ENCODE results near the gene SLC26A6. TPM values are rescaled to one million over a fixed set of nuclear protein-coding genes. Genes with fewer than 3 reads are reported as not detected.

The SLC26A6 gene
- total and polyA plus RNA-seq, 4 donors: 4.4 to 13.1 (median 6.3) TPM

DNA sequence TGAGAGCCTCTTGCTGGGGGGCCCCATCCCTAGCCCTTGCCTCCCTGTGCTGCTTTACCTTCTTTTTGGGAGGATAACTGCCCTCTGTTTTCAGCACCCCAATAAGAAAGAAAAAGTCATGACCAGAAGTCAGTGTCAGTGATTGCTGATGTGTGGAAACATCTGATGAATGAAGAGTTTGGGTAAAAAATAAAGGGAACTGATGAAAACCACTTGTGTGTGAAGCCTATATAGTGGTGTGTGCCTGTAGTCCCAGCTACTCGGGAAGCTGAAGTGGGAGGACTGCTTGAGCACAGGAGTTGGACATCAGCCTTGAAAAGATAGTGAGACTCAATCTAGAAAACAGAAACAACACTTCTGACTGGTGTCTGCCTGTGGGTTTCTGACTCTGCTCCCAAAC is 37.3 kb upstream of the SLC26A6 start (continued):
- TF ChIP-seq FOXA2 (IDR thresholded peaks at IDR 0.05) (no peak), NR2F2 (IDR thresholded peaks at IDR 0.05) (no peak), YY1 (IDR thresholded peaks at IDR 0.05) (no peak), GABPA (IDR thresholded peaks at IDR 0.05 in 1 of 2, conservative IDR thresholded peaks at IDR 0.05 in 1 of 2) (no peak)
- TF ChIP-seq, protein P1, sequence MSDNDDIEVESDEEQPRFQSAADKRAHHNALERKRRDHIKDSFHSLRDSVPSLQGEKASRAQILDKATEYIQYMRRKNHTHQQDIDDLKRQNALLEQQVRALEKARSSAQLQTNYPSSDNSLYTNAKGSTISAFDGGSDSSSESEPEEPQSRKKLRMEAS (IDR thresholded peaks at IDR 0.05): no peak

DNA sequence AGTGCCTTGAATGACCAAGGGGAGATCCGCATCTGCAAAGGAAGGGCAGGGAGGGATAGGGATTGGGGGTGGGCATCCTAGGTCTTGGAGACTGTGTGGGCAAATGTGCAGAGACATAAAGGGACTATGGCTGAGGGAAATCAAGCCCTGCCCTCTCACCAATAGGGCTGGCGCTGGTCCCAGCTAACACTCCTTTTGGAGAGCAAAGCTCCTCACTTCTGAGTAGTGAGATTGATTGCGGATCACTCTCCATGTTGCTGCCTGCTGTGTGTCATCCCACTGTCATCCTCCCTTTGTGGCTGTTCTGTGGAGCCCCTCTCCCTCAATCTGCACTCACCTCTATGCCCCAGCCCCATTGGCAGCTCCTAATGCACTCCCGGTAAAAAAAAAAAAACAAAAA is 29.7 kb upstream of the SLC26A6 start:
- peaks cover 0 to 6% (median 0%) of the 10 kb centered on the region in 4 donors for H3K9me3 ChIP-seq (ENCODE audit: control insufficient read depth in 4 of 4, low read length in 3 of 4)
- H3K9ac ChIP-seq (ENCODE audit: low read depth in 1 of 2, low read length in 2 of 2): no peak overlapping the region
- peaks cover 0 to 5% (median 0%) of the 10 kb centered on the region in 4 donors for H3K27me3 ChIP-seq (ENCODE audit: control insufficient read depth in 4 of 4, insufficient read depth in 4 of 4, low read length in 3 of 4)
- DNase-seq (ENCODE audit: low spot score): no peak
- no peak for TF ChIP-seq FOXA1 (IDR thresholded peaks at IDR 0.05)
- no peak for TF ChIP-seq SP1 (IDR thresholded peaks at IDR 0.05)
- no peak for TF ChIP-seq GABPA (IDR thresholded peaks at IDR 0.05 in 1 of 2, conservative IDR thresholded peaks at IDR 0.05 in 1 of 2)
- no peak for TF ChIP-seq EGR1 (IDR thresholded peaks at IDR 0.05; ENCODE audit: low read depth in 2 of 2)
- TF ChIP-seq HNF4G (IDR thresholded peaks at IDR 0.05): no peak
- TF ChIP-seq, protein P2, sequence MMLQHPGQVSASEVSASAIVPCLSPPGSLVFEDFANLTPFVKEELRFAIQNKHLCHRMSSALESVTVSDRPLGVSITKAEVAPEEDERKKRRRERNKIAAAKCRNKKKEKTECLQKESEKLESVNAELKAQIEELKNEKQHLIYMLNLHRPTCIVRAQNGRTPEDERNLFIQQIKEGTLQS (IDR thresholded peaks at IDR 0.05): no peak
- TF ChIP-seq, protein P1 (IDR thresholded peaks at IDR 0.05): no peak
- TF ChIP-seq, protein P3, sequence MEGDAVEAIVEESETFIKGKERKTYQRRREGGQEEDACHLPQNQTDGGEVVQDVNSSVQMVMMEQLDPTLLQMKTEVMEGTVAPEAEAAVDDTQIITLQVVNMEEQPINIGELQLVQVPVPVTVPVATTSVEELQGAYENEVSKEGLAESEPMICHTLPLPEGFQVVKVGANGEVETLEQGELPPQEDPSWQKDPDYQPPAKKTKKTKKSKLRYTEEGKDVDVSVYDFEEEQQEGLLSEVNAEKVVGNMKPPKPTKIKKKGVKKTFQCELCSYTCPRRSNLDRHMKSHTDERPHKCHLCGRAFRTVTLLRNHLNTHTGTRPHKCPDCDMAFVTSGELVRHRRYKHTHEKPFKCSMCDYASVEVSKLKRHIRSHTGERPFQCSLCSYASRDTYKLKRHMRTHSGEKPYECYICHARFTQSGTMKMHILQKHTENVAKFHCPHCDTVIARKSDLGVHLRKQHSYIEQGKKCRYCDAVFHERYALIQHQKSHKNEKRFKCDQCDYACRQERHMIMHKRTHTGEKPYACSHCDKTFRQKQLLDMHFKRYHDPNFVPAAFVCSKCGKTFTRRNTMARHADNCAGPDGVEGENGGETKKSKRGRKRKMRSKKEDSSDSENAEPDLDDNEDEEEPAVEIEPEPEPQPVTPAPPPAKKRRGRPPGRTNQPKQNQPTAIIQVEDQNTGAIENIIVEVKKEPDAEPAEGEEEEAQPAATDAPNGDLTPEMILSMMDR (IDR thresholded peaks at IDR 0.05; ENCODE audit: low read depth, low read length, missing input control): no peak
- TF ChIP-seq, protein P4, sequence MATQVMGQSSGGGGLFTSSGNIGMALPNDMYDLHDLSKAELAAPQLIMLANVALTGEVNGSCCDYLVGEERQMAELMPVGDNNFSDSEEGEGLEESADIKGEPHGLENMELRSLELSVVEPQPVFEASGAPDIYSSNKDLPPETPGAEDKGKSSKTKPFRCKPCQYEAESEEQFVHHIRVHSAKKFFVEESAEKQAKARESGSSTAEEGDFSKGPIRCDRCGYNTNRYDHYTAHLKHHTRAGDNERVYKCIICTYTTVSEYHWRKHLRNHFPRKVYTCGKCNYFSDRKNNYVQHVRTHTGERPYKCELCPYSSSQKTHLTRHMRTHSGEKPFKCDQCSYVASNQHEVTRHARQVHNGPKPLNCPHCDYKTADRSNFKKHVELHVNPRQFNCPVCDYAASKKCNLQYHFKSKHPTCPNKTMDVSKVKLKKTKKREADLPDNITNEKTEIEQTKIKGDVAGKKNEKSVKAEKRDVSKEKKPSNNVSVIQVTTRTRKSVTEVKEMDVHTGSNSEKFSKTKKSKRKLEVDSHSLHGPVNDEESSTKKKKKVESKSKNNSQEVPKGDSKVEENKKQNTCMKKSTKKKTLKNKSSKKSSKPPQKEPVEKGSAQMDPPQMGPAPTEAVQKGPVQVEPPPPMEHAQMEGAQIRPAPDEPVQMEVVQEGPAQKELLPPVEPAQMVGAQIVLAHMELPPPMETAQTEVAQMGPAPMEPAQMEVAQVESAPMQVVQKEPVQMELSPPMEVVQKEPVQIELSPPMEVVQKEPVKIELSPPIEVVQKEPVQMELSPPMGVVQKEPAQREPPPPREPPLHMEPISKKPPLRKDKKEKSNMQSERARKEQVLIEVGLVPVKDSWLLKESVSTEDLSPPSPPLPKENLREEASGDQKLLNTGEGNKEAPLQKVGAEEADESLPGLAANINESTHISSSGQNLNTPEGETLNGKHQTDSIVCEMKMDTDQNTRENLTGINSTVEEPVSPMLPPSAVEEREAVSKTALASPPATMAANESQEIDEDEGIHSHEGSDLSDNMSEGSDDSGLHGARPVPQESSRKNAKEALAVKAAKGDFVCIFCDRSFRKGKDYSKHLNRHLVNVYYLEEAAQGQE (IDR thresholded peaks at IDR 0.05): no peak
- no peak for TF ChIP-seq JUND (IDR thresholded peaks at IDR 0.05)
- TF ChIP-seq NR2F2 (IDR thresholded peaks at IDR 0.05): no peak
- no peak overlapping the region for H3K27ac ChIP-seq (ENCODE audit: low read depth in 1 of 2, low read length in 2 of 2)
- no peak overlapping the region for H3K4me3 ChIP-seq (ENCODE audit: low read depth in 1 of 3, low read length in 3 of 3)
- WGBS: 96% methylated on average over 4 of the region's 4 CpGs
- H3K36me3 ChIP-seq (ENCODE audit: control insufficient read depth in 4 of 4, insufficient read depth in 3 of 4, low read depth in 1 of 4, low read length in 3 of 4): no peaks in the 10 kb centered on the region
- H3K4me1 ChIP-seq (ENCODE audit: control insufficient read depth in 4 of 4, insufficient read depth in 4 of 4, low read length in 3 of 4): peaks cover 0 to 15% (median 14%) of the 10 kb centered on the region in 4 donors

DNA sequence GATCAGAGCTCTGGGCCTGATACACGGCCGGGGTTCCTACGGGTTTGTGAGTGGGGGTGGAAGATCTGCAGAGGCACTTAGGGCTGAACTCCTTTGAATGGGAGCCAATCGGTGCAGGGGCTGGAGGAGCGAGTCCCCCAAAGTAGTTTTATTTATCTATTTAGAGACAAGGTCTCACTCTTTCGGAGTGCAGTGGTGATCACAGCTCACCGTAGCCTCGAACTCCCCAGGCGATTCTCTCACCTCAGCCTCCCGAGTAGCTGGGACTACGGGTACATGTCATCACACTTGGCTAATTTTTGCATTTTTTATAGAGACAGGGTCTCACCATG is 29.0 kb upstream of the SLC26A6 start:
- 69% methylated on average over 11 of the region's 11 CpGs for WGBS
- no peak overlapping the region for H3K27ac ChIP-seq (ENCODE audit: low read depth in 1 of 2, low read length in 2 of 2)
- H3K9ac ChIP-seq (ENCODE audit: low read depth in 1 of 2, low read length in 2 of 2): no peak overlapping the region
- peaks cover 0 to 6% (median 0%) of the 10 kb centered on the region in 4 donors for H3K9me3 ChIP-seq (ENCODE audit: control insufficient read depth in 4 of 4, low read length in 3 of 4)
- peaks cover 0 to 5% (median 0%) of the 10 kb centered on the region in 4 donors for H3K27me3 ChIP-seq (ENCODE audit: control insufficient read depth in 4 of 4, insufficient read depth in 4 of 4, low read length in 3 of 4)
- H3K36me3 ChIP-seq (ENCODE audit: control insufficient read depth in 4 of 4, insufficient read depth in 3 of 4, low read depth in 1 of 4, low read length in 3 of 4): no peaks in the 10 kb centered on the region
- H3K4me3 ChIP-seq (ENCODE audit: low read depth in 1 of 3, low read length in 3 of 3): no peak overlapping the region
- no peak for DNase-seq (ENCODE audit: low spot score)
- peaks cover 0 to 15% (median 14%) of the 10 kb centered on the region in 4 donors for H3K4me1 ChIP-seq (ENCODE audit: control insufficient read depth in 4 of 4, insufficient read depth in 4 of 4, low read length in 3 of 4)
- TF ChIP-seq EGR1 (IDR thresholded peaks at IDR 0.05; ENCODE audit: low read depth in 2 of 2): no peak
- no peak for TF ChIP-seq HNF4G (IDR thresholded peaks at IDR 0.05)
- no peak for TF ChIP-seq FOXA1 (IDR thresholded peaks at IDR 0.05)
- TF ChIP-seq YY1 (IDR thresholded peaks at IDR 0.05): no peak
- no peak for TF ChIP-seq HNF4A (conservative IDR thresholded peaks at IDR 0.05)
- no peak for TF ChIP-seq GABPA (IDR thresholded peaks at IDR 0.05 in 1 of 2, conservative IDR thresholded peaks at IDR 0.05 in 1 of 2)
- TF ChIP-seq, protein P1 (IDR thresholded peaks at IDR 0.05): no peak
- TF ChIP-seq TAF1 (conservative IDR thresholded peaks at IDR 0.05): no peak
- no peak for TF ChIP-seq RAD21 (IDR thresholded peaks at IDR 0.05)
- TF ChIP-seq RXRA (IDR thresholded peaks at IDR 0.05): no peak
- TF ChIP-seq, protein P4 (IDR thresholded peaks at IDR 0.05): no peak
- no peak for TF ChIP-seq SP1 (IDR thresholded peaks at IDR 0.05)
- TF ChIP-seq, protein P5, sequence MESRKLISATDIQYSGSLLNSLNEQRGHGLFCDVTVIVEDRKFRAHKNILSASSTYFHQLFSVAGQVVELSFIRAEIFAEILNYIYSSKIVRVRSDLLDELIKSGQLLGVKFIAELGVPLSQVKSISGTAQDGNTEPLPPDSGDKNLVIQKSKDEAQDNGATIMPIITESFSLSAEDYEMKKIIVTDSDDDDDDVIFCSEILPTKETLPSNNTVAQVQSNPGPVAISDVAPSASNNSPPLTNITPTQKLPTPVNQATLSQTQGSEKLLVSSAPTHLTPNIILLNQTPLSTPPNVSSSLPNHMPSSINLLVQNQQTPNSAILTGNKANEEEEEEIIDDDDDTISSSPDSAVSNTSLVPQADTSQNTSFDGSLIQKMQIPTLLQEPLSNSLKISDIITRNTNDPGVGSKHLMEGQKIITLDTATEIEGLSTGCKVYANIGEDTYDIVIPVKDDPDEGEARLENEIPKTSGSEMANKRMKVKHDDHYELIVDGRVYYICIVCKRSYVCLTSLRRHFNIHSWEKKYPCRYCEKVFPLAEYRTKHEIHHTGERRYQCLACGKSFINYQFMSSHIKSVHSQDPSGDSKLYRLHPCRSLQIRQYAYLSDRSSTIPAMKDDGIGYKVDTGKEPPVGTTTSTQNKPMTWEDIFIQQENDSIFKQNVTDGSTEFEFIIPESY (IDR thresholded peaks at IDR 0.05): no peak
